Stimulated activated CD4-positive, alpha-beta T cell treated with anti-CD3 and anti-CD28 coated beads, TNF-alpha, amount 100 ng/mL, for 1 hour (primary cell): ENCODE results near the gene FANCC.

ENCODE experiments used
- DNase-seq, 3 donors: peaks; one replicate each; pipeline ENCODE4 v3.0.0-alpha.2; 2020; ENCODE audit warnings: low read depth in 3 of 3, low spot score in 1 of 3

Gene FANCC

DNA sequence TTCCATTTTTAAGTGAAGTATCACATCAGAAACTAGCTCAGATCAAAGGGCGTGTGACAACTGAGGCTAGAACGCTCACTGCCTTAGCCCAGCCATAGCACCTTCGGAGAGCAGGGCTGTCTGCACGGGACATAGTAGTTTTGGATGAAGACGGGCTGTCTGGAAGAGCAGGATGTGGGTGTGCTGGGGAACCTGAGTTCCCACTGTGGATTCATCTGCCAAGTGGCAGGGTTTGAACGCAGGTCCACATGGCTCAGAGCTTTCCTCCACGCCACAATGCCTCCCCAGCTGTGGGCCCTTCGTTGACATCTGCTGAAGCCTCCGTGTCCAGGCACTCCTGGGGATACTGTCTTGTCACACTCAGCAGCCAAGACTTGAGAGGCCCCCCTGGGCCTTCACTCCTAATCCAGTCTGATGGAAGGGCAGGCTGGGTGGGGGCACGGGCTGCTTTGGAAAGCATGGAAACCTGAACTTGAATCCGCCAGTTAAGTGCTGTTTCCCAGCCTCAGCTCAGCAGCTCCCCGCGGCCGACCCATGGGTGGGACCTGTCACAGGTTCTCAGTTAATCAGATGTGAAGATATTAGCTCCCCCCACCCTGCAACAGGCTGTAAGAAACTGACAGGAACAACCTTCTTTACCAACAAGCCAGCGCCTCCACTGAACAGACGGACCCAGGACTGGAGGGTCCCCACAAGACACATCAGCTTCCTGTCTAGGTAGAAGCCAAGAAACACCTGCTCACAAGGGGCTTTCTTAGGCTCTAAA, 228.1 kb downstream of the FANCC start:
- DNase-seq: no peak

DNA sequence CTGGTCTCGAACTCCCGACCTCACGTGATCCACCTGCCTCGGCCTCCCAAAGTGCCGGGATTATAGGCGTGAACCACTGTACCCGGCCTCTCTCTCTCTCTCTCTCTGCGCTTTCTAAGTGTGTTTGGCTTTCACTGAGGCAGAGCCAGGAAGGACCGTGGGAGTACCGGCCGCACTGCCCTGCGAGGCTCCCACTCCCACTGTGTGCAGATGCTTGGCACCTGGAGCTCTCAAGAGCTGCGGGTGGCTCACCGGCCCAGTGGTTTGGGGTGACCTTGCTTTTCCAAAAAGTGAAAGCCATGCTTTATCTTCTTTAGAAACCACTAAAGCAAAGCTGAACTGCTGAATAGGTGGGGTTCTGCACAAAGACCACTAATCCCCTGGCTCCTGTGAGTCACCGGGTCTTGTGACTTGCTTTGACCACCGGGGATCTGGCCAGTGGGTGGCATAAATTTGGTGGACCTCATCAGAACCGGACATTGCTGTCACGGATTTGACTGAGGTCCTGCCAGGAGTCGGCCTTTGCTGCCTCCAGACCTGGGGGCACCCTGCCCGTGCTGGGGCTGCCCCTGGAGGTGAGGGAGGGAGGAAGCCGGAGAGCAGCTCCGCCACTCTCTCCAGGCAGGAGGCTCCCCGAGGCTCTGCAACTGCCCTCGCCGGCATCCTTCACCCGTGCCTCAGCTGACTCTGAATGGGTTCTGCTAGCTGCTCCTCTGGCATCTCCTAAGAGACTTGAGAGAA, 228.9 kb downstream of the FANCC start:
- no peak for DNase-seq

DNA sequence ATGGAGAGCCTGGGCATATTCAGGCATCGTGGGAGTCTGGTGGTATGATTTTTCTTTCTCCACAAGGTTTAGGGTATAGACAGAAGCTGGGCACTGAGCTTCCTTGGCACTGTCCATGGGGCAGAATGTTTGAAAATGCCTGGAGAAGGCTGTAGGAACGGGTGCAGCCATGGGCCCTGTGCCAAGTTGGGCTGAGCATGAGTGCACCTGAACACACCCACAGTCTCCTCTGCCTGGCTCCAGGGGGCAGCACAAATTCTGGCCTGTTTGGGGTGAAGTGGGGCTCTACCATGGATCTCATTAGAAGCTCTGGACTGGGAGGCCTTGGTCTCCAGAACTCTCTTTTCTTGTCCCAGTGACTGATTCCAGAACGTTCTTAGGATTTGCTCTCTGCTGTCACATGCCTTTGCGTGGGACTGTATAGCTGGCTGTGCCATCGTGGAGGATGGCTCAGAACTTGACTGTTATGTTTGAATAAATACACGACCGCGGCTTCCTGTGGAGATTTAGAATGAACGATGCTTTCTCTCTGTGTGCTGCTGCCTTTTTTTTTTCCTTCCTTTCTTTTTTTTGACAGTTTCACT, 229.8 kb downstream of the FANCC start:
- no peak for DNase-seq

DNA sequence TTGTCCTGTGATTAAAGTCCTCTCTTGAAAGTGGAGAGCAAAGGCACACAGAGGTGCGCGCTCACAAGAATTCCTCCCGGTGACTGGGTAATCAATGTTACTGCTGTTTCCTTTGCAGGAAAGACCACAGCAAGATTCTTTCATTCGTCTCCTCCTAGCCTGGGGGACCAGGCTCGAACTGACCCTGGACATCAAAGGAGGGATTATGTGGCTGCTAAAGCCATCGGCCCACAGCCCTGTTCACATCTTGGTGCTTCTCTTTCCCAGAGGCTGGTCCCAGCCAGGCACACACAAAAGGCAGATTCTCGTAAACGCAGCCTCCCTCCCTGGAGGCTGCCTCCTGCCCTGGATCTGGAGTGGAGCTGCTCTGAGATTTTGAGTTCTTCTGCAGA, 230.9 kb downstream of the FANCC start:
- no peak for DNase-seq

DNA sequence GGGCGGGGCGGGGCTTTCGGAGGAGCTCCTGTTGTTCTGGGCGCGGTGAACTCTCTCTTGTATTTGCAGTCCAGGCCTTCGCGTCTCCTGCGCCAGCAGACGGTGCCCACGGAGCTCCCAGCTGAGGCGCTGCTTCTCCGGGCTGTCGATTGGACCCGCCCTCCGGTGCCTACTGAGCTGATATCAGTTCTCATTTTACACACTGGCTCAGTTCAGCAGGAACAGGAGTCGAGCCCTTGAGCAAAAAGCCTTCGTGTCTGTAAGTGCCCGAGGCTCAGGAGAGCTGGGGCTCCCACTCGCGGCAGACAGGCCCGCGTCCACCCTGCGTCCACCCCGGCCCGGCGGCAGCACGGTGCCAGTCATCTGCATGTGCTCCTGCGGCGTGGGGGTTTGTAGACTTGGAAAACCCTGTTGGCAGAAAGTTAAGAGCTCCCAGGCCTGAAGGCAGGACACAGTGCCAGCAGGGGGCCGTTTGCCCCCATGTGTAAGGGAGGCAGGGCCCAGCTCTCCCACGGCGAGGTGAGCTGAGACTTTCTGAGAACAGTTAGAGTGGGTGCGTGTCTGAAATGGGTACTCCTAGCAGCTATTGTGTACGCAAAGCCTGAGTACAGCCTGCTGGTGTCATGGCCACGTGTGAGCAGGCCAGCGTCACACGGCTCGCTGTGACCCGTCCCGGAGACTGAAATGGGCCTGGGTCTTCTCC, 231.5 kb downstream of the FANCC start:
- no peak for DNase-seq

DNA sequence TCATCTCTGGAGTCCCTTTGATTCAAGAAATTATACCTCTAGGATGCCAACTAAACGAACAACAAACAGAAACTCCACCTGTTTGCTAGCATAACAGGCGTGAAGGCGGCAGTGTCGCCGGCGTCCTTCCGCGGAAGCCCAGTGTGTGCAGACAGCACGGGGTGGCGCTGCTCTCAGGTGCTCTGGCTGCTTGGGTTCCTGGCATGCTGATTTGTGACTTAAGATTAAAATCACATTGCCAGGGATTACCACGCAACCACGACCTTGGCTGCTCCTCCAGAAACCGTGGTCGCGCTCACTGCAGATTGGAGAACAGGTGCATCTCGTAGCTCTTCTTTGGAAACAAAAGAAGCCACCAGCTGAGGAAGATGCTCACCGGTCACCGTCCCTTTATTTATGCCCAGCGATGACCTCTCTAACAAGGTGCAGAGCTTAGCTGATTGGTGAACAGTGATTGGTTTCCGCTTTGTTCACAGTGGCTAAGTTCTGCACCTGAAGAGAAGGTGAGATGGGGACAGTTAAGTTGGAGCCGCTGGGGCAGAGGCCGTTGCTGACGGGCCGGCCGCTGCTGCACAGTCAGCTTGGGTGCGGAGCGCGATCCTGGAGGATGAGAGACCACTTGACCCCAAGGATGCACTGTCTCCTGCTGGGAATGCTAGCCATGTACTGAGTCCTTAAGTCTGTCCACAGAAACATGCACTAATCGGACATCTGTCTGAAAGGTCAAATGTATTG, 232.3 kb downstream of the FANCC start:
- no peak for DNase-seq

DNA sequence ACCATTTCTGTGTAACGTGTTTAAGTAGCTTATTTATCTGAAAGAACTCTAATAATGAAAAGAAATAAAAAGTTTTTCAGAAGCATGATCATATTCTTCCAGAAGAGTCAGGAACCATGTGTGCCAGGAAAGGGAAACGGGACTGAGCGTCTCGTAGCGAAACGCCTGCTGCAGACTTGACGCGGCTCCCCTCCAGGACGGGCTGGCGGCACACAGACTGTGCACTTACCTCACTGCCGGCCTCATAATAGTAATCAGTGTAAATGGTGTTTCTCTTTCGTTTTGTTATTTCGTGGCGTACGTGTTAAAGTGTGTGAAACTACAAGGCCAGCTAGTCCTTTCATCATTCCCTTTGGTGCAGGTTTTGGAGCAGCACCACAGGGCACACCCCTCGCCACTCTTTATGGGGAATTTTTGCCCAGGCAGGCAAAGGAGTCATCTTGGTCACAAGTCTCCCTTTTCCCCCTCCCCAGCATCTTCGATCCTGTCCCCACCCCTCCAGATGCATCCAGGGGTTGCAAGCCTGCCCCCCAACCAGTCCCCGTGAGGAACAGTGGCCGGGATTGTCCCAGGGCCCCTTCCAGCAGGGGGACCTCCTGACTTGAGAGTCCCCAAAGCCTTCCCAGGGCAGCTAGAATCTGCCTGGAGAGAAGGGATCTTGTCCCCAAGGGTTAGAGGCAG, 233.1 kb downstream of the FANCC start:
- DNase-seq: no peak

DNA sequence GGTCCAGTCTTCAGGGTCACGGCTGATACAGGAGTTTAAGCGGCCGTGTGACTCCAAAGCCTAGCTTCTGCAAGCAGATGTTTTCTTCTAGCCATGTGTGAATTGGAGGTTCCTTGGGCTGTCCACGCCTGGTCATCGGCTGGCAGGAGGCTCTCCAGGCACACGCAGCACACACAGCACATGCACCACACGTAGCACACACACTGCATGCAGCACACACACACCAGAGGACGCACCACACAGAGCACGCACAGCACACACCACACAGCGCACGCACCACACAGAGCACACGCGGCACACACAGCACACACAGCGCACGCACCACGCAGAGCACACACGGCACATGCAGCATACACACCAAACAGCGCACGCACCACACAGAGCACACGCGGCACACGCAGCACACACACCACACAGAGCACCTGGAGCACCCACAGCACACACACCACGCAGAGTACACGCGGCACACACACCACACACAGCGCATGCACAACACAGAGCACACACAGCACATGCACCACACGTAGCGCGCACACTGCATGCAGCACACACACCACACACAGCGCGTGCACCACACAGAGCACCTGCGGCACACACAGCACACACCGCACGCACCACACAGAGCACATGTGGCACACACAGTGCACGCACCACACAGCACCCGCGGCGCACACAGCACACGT, 234.3 kb downstream of the FANCC start:
- no peak for DNase-seq

DNA sequence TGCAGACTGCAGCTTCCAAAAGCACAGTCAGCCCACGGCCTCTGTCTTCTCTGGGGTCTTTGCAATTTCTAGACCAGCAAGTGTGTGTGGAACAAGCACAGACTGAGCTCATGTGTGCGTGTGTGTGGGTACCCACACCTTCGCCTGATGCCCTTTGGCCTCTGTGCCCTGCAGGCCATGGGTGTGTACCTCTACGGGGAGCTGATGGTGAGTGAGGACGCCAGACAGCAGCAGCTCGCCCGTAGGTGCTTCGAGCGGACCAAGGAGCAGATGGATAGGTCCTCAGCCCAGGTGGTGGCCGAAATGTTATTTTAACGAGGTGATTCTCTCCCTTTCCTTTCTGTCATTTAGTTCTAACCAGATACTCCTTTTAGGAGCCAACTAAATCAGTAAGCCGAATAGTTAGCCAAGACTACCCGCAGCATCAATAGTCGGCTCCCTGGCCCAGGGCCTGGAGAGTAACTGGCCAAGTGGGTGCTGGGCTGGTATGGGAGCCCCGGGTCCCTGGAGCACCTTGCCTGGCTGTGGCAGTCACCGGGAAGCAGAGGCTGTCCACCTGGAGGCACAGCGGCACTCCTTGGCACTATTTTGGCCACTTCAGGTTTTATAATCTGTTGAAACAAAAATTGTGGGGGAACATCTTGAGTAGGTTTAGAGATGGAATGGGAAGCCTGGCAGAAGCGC, 235.0 kb downstream of the FANCC start:
- DNase-seq: no peak

DNA sequence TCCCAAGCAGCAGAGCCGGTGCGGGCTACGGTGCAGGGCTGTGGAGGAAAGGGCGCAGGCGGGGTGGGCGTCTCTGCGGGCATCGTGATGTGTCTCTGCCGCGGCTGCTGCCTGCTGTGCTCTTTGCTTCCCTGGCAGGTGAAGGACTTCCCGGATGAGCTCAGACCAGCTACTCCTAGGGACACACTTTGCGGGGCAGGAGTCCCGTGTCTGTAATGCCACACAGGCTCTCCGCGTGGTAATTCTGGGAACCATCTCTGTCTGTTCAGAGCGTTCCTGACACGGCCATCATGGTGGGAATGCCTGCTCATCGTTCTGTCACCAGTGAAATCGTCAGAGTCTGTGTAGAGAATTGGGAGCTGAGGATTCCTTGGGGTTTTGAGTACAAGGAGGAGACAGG, 235.5 kb downstream of the FANCC start:
- no peak for DNase-seq

DNA sequence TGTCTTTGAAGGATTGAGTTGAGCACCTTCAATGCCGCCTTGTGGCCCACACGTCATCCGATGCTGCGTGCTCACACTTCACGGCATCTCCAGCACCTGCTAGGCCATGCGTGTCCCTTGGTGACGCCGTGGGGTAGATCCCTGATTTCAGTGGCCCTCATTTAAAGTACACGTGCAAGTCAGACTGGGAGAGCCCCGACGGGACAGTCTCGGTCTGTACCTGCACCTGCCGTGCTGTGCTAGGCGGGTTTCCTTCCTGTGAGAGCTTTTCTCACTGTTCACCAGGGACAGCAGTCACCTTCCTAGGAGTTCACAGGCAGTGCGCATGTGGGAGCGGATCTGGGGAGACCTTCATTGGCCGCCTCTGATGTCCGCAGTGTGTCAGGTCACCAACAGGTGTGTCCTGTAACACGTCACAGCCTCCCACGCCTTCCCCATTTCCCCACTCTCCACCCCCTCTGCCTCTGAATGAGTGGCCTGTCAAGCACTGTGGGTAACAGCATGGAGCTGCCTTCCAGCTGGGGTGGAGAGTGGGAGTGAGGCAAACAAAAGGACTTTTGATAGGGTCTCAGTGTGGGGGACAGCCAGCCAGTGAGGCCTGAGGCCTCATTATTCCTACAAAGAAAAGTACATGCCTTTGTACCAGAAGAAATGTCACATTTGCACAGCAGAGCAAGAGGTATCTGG, 236.4 kb downstream of the FANCC start:
- no peak for DNase-seq

DNA sequence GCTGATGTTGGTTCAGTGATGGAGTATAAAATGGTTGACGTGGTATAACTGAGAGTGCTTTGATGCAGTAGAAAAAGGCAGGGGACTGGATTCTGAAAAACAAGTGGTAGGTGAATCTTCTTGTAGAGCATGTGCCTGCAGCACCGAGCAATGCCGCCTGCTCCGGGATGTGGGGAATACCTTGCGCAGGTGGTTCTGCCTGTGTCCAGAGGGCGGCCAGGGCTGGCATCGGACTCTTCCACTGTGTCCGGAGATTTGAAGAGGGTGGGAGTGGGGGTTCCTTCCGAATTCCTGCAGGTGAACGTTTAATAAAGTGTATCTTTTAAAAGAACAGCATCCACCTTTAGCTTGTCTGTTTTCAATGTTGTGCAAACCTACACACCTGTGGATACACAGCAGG, 238.0 kb downstream of the FANCC start:
- DNase-seq: no peak

DNA sequence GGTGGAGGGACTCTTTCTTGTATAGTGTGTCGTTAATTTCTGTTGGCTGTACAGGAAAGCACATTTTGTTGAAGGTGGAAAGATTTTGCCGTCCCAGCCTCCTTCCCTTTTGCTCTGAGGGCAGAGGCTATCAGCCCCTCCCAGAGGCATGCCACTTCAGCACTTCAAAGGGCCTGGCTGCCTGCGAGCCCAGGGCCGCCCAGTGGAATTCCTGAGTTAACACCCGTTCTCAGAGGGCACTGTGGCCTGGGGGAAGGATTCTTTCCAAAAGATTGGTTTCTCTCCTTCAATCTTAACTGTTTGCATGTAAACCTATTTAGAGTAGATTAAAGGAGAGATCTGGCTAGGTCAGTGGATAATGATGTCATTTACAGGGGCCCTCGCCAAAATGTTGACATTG, 238.6 kb downstream of the FANCC start:
- no peak for DNase-seq

DNA sequence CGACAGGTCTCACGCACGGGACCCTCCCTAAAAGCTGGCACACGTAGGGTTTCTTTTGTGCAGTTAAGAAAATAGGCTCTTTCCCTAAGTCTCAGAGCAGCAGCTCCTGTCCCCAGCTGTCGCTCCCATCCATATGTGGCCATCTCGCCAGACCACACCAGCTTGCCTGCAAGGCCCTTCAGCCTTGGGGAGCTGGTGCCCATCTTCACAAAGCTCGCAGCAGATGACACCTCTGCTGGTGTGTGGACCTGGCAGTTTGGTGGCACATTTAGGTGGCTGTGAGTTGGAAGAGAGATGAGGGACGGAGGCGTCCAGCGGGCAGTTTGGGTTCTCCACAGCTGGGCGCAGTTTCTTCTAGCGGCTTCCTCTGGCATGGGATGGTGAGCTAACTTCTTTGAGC, 239.0 kb downstream of the FANCC start:
- DNase-seq: no peak

DNA sequence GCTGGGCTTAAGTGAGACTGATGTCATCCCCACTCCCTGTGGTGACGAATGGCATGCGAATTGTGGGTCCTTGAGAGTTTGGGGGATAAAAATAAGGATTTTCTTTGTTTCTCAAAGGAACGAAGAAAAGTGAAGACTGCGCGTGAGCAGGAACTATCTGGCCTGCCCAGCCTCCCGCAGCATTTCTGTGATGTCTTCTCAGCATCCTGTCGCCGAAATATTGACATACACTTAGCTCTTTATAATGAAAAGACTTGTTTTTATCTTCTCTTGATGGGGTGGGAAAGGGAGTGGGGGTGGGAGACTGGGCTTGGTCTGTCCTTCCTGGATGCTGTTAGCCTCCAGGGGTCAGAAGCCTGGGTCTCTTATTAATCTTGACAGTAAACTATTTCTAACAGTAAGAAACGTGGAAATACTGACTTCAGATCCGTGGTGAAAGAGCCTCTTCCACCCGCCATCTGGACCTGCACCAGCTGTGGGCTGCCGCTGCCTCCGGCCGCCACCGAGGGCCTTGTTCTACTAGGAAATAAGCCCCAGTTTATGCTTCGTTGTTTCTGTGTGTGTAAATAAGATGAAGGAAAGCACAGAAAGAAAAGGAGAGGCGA, 239.6 kb downstream of the FANCC start:
- DNase-seq: no peak

DNA sequence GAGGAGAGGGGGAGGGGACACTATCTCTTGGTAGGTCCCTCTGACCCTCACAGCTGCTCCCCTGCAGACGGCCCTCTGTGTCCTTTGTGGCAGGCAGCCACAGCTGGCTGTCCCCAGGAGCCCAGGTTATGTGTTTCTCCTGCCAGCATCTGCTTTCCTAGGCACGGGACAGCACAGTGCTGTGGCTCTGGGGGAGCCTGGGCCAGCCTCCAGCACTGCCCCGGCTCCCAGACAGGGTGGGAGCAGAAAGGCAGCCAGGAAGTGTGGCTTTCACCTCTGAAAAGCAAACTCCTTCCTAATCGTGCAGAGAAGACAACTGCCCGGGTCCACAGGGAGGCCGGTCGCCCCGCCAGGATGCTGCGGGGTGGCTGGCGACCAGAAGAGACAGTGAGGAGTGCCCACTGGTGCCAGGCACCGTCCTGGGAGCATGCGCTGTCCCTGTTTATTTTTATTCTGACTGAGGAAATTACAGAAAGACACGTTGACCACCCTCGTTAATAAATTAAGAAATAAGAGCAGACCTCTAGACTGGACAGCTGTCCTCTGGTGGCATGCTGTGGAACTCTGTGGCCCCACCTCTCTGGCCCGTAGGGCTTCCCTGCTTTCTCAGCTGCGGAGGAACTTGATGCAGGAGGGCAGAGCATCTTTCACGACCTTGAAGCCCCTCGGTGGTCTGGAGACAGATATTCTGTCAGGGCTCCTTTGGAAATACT, 240.3 kb downstream of the FANCC start:
- DNase-seq: no peak

DNA sequence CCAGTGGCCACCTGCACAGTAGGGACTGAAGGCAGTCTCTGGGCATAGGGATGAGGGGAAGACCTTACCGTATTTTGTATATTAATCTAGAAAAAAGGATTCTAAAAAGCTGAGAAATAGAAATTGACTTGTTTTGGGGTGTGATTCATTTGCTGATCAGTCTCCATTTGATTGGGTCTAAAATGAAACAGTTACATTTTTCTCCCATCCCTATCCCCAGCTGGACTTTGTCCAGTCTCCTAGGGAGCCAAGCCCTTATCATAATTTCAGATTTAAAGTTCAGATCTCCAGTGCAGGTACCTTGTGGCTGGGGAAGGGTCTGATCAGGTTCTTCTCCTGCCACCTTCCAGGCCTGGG, 240.8 kb downstream of the FANCC start:
- no peak for DNase-seq

DNA sequence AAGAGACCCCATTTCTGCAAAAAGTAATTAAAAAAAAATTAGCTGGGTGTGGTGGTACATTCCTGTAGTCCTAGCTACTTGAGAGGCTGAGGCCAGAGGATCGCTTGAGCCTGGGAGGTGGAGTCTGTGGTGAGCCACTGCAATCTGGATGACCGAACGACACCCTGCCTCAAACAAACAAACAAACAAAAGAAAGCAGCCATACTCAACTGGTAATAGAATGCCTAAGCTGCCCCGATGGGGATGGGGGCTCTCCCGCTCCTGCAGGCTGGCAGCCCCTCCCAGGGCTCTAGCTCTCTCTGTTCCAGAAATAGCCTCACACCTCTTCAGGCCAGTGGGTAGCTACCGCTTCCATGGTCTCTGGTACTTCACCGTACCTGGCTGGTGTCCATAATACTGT, 241.8 kb downstream of the FANCC start:
- no peak for DNase-seq
